ENCODE data around the gene POU5F2.

POU5F2 gene

GRCh38 chr5:93715327-93715726 is 26.1 kb downstream of the POU5F2 start:
- Histone ChIP-seq H3K27me3 (ENCODE audit: control insufficient read depth in 3 of 3, insufficient read depth in 3 of 3, low read depth in 1 of 3, low read length in 3 of 3) (no peaks in the 10 kb centered on the region), H3K4ac (ENCODE audit: low read length) (no peak overlapping the region), H3K4me3 (ENCODE audit: low read length in 2 of 2) (no peak overlapping the region), H3K9me3 (replicated peaks in 1 of 2; ENCODE audit: control insufficient read depth in 2 of 2, insufficient read depth in 1 of 2, low read depth in 1 of 2, low read length in 2 of 2) (no peaks in the 10 kb centered on the region), H3K18ac (ENCODE audit: low read length) (no peak overlapping the region), H3K14ac (ENCODE audit: low read length) (no peak overlapping the region), H2BK5ac (ENCODE audit: low read length) (no peak overlapping the region), H3K4me1 (ENCODE audit: control insufficient read depth in 2 of 2, insufficient read depth in 1 of 2, low read depth in 1 of 2, low read length in 2 of 2) (peaks cover 1 to 9% of the 10 kb centered on the region in 2 donors), H3K9ac (ENCODE audit: low read depth, low read length, poor library complexity) (no peak overlapping the region), H2BK12ac (ENCODE audit: low read length) (no peak overlapping the region), H2BK15ac (ENCODE audit: low read length) (no peak overlapping the region), H3K36me3 (replicated peaks in 1 of 2; ENCODE audit: control insufficient read depth in 2 of 2, insufficient read depth in 2 of 2, low read length in 2 of 2) (no peaks in the 10 kb centered on the region), H2AFZ (ENCODE audit: low read length) (no peak overlapping the region), H4K91ac (ENCODE audit: low read depth, low read length, poor library complexity) (no peak overlapping the region), H2BK120ac (ENCODE audit: low read depth, low read length) (no peak overlapping the region), H3K23ac (ENCODE audit: low read depth, low read length, poor library complexity) (no peak overlapping the region), H3K79me1 (ENCODE audit: low read depth, low read length) (no peaks in the 10 kb centered on the region), H3K4me2 (ENCODE audit: insufficient read depth, low read length, poor library complexity, severe bottlenecking) (no peak overlapping the region), H2AK5ac (ENCODE audit: low read depth, low read length) (no peak overlapping the region), H3K27ac (replicated peaks; ENCODE audit: low read length) (no peak overlapping the region), H4K8ac (ENCODE audit: low read depth, low read length) (no peak overlapping the region)
- no CpG with 5 or more reads among the region's 2 CpGs for WGBS, 2 donors (ENCODE audit: extremely low coverage in 2 of 2, insufficient read length in 2 of 2, insufficient replicate concordance in 1 of 2)
- DNase-seq (ENCODE audit: low spot score) = no peak

- Histone ChIP-seq H2AK5ac (ENCODE audit: low read depth, low read length) (no peak overlapping the region), H2BK12ac (ENCODE audit: low read length) (no peak overlapping the region), H4K91ac (ENCODE audit: low read depth, low read length, poor library complexity) (no peak overlapping the region), H3K18ac (ENCODE audit: low read length) (no peak overlapping the region), H3K4ac (ENCODE audit: low read length) (no peak overlapping the region), H3K36me3 (replicated peaks in 1 of 2; ENCODE audit: control insufficient read depth in 2 of 2, insufficient read depth in 2 of 2, low read length in 2 of 2) (no peaks in the 10 kb centered on the region), H3K4me3 (ENCODE audit: low read length in 2 of 2) (no peak overlapping the region), H3K23ac (ENCODE audit: low read depth, low read length, poor library complexity) (no peak overlapping the region), H4K8ac (ENCODE audit: low read depth, low read length) (no peak overlapping the region), H3K14ac (ENCODE audit: low read length) (no peak overlapping the region), H3K9ac (ENCODE audit: low read depth, low read length, poor library complexity) (no peak overlapping the region), H3K9me3 (replicated peaks in 1 of 2; ENCODE audit: control insufficient read depth in 2 of 2, insufficient read depth in 1 of 2, low read depth in 1 of 2, low read length in 2 of 2) (no peaks in the 10 kb centered on the region), H3K4me2 (ENCODE audit: insufficient read depth, low read length, poor library complexity, severe bottlenecking) (no peak overlapping the region), H3K27ac (replicated peaks; ENCODE audit: low read length) (no peak overlapping the region), H2BK120ac (ENCODE audit: low read depth, low read length) (no peak overlapping the region), H2AFZ (ENCODE audit: low read length) (no peak overlapping the region), H3K79me1 (ENCODE audit: low read depth, low read length) (no peaks in the 10 kb centered on the region), H3K4me1 (ENCODE audit: control insufficient read depth in 2 of 2, insufficient read depth in 1 of 2, low read depth in 1 of 2, low read length in 2 of 2) (no peaks in the 10 kb centered on the region), H3K27me3 (ENCODE audit: control insufficient read depth in 3 of 3, insufficient read depth in 3 of 3, low read depth in 1 of 3, low read length in 3 of 3) (no peaks in the 10 kb centered on the region), H2BK15ac (ENCODE audit: low read length) (no peak overlapping the region), H2BK5ac (ENCODE audit: low read length) (no peak overlapping the region)
- WGBS, 2 donors (ENCODE audit: extremely low coverage in 2 of 2, insufficient read length in 2 of 2, insufficient replicate concordance in 1 of 2) = no CpG with 5 or more reads among the region's 6 CpGs
- no peak for DNase-seq (ENCODE audit: low spot score)
These were observed 33.0 kb downstream of the POU5F2 start for GRCh38 chr5:93708442-93708841.

GRCh38 chr5:93705896-93706295 is 35.5 kb downstream of the POU5F2 start:
- no peaks in the 10 kb centered on the region for H3K4me1 ChIP-seq (ENCODE audit: control insufficient read depth in 2 of 2, insufficient read depth in 1 of 2, low read depth in 1 of 2, low read length in 2 of 2)
- no peak for DNase-seq (ENCODE audit: low spot score)
- H2BK5ac ChIP-seq (ENCODE audit: low read length) = no peak overlapping the region
- no peak overlapping the region for H4K91ac ChIP-seq (ENCODE audit: low read depth, low read length, poor library complexity)
- H2BK15ac ChIP-seq (ENCODE audit: low read length) = no peak overlapping the region
- WGBS, 2 donors (ENCODE audit: extremely low coverage in 2 of 2, insufficient read length in 2 of 2, insufficient replicate concordance in 1 of 2) = no CpG with 5 or more reads among the region's 1 CpG
- H4K8ac ChIP-seq (ENCODE audit: low read depth, low read length) = no peak overlapping the region
- no peaks in the 10 kb centered on the region for H3K79me1 ChIP-seq (ENCODE audit: low read depth, low read length)
- H2BK12ac ChIP-seq (ENCODE audit: low read length) = no peak overlapping the region
- no peak overlapping the region for H3K18ac ChIP-seq (ENCODE audit: low read length)
- no peak overlapping the region for H2BK120ac ChIP-seq (ENCODE audit: low read depth, low read length)
- H3K27me3 ChIP-seq (ENCODE audit: control insufficient read depth in 3 of 3, insufficient read depth in 3 of 3, low read depth in 1 of 3, low read length in 3 of 3) = no peaks in the 10 kb centered on the region
- no peak overlapping the region for H3K27ac ChIP-seq (replicated peaks; ENCODE audit: low read length)
- no peak overlapping the region for H2AK5ac ChIP-seq (ENCODE audit: low read depth, low read length)
- no peak overlapping the region for H3K4me3 ChIP-seq (ENCODE audit: low read length in 2 of 2)
- H3K36me3 ChIP-seq (replicated peaks in 1 of 2; ENCODE audit: control insufficient read depth in 2 of 2, insufficient read depth in 2 of 2, low read length in 2 of 2) = no peaks in the 10 kb centered on the region
- H3K9ac ChIP-seq (ENCODE audit: low read depth, low read length, poor library complexity) = no peak overlapping the region
- H3K9me3 ChIP-seq (replicated peaks in 1 of 2; ENCODE audit: control insufficient read depth in 2 of 2, insufficient read depth in 1 of 2, low read depth in 1 of 2, low read length in 2 of 2) = no peaks in the 10 kb centered on the region
- no peak overlapping the region for H3K14ac ChIP-seq (ENCODE audit: low read length)
- H3K23ac ChIP-seq (ENCODE audit: low read depth, low read length, poor library complexity) = no peak overlapping the region
- H2AFZ ChIP-seq (ENCODE audit: low read length) = no peak overlapping the region
- no peak overlapping the region for H3K4me2 ChIP-seq (ENCODE audit: insufficient read depth, low read length, poor library complexity, severe bottlenecking)
- H3K4ac ChIP-seq (ENCODE audit: low read length) = no peak overlapping the region

DNA sequence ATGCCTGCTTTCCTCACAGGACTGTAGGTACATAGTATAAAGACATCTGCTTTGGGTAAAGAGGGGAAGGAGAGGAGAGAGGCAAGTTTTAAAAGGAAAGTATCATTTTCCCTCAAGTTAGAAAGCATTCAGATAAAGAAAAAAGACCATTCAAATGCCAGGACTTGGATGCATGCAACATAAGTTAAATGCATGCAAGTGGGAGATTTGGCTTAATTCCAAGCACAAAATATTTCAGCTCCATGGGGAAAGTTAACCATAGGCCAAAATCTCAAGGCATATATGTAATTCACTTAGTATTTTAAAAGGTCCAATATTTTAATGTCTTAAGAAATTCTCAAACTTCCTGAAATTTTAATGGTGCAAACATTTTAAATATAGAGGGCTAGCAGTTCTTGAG is 36.4 kb downstream of the POU5F2 start:
- Histone ChIP-seq H3K9me3 (replicated peaks in 1 of 2; ENCODE audit: control insufficient read depth in 2 of 2, insufficient read depth in 1 of 2, low read depth in 1 of 2, low read length in 2 of 2) (no peaks in the 10 kb centered on the region), H2AFZ (ENCODE audit: low read length) (no peak overlapping the region), H3K9ac (ENCODE audit: low read depth, low read length, poor library complexity) (no peak overlapping the region), H2BK120ac (ENCODE audit: low read depth, low read length) (no peak overlapping the region), H3K27ac (replicated peaks; ENCODE audit: low read length) (no peak overlapping the region), H2BK5ac (ENCODE audit: low read length) (no peak overlapping the region), H3K4me1 (ENCODE audit: control insufficient read depth in 2 of 2, insufficient read depth in 1 of 2, low read depth in 1 of 2, low read length in 2 of 2) (no peaks in the 10 kb centered on the region), H3K36me3 (replicated peaks in 1 of 2; ENCODE audit: control insufficient read depth in 2 of 2, insufficient read depth in 2 of 2, low read length in 2 of 2) (no peaks in the 10 kb centered on the region), H2BK12ac (ENCODE audit: low read length) (no peak overlapping the region), H3K4me3 (ENCODE audit: low read length in 2 of 2) (no peak overlapping the region), H3K14ac (ENCODE audit: low read length) (no peak overlapping the region), H2BK15ac (ENCODE audit: low read length) (no peak overlapping the region), H3K79me1 (ENCODE audit: low read depth, low read length) (no peaks in the 10 kb centered on the region), H4K91ac (ENCODE audit: low read depth, low read length, poor library complexity) (no peak overlapping the region), H3K4me2 (ENCODE audit: insufficient read depth, low read length, poor library complexity, severe bottlenecking) (no peak overlapping the region), H3K23ac (ENCODE audit: low read depth, low read length, poor library complexity) (no peak overlapping the region), H2AK5ac (ENCODE audit: low read depth, low read length) (no peak overlapping the region), H3K18ac (ENCODE audit: low read length) (no peak overlapping the region), H3K4ac (ENCODE audit: low read length) (no peak overlapping the region), H3K27me3 (ENCODE audit: control insufficient read depth in 3 of 3, insufficient read depth in 3 of 3, low read depth in 1 of 3, low read length in 3 of 3) (no peaks in the 10 kb centered on the region), H4K8ac (ENCODE audit: low read depth, low read length) (no peak overlapping the region)
- no peak for DNase-seq (ENCODE audit: low spot score)
